Measurements from ENCODE around the gene NBEA. TPM values are rescaled to one million over a fixed set of nuclear protein-coding genes. Genes with fewer than 3 reads are reported as not detected.

NBEA gene
- total RNA-seq, 1 experiment from 2014 or later, result 4.1 TPM

GRCh38 chr13:35046587-35046986, 104.5 kb downstream of the NBEA start:
- no TSS peak for BruUV-seq (replicated peaks)
- Histone ChIP-seq H3K4me2 (ENCODE audit: low read length) (no peak overlapping the region), H3K4me3 (replicated peaks in 1 of 2; ENCODE audit: low read depth in 1 of 2, low read length in 2 of 2) (no peak overlapping the region), H4K20me1 (ENCODE audit: insufficient read depth) (no peaks in the 10 kb centered on the region), H3K9me2 (ENCODE audit: insufficient read depth) (no peaks in the 10 kb centered on the region), H2AFZ (ENCODE audit: low read depth, low read length, poor library complexity, severe bottlenecking) (no peak overlapping the region), H3K79me2 (ENCODE audit: insufficient read depth, low read length) (no peaks in the 10 kb centered on the region), H3K9ac (ENCODE audit: low read length) (no peak overlapping the region), H3K27ac (ENCODE audit: low read depth, low read length) (no peak overlapping the region), H3K27me3 (ENCODE audit: insufficient read depth, low read length) (no peaks in the 10 kb centered on the region), H3K4me1 (ENCODE audit: control insufficient read depth in 1 of 2, insufficient read depth in 2 of 2, low read length in 2 of 2) (no peaks in the 10 kb centered on the region), H3K9me3 (ENCODE audit: control insufficient read depth in 1 of 2, insufficient read depth in 1 of 2, low read depth in 1 of 2, low read length in 2 of 2) (no peaks in the 10 kb centered on the region), H3K36me3 (ENCODE audit: control insufficient read depth in 1 of 2, insufficient read depth in 2 of 2, low read length in 2 of 2) (no peaks in the 10 kb centered on the region)
- POLR2A ChIA-PET, result no interaction called here
- no peak for DNase-seq (ENCODE audit: low read depth, low spot score)
- RAD21 ChIA-PET (ENCODE audit: low non-redundant PET in 1 of 2, low total read pairs in 2 of 2, uncharacterized antibody in 2 of 2, unreplicated experiment in 2 of 2), result no interaction called here
- CTCF ChIA-PET, result no interaction called here
- ATAC-seq, result no peak
- intact Hi-C loops (cut with micrococcal nuclease), result no loop called here
- TF ChIP-seq ZNF274 (IDR thresholded peaks at IDR 0.05; ENCODE audit: low read depth, low read length), result no peak
- no peak for TF ChIP-seq SIN3A (IDR thresholded peaks at IDR 0.05; ENCODE audit: low read depth)
- no peak for TF ChIP-seq MAX (IDR thresholded peaks at IDR 0.05)
- TF ChIP-seq FOSL1 (IDR thresholded peaks at IDR 0.05; ENCODE audit: low read depth), result no peak
- TF ChIP-seq EZH2phosphoT487 (IDR thresholded peaks at IDR 0.05; ENCODE audit: borderline replicate concordance), result no peak
- TF ChIP-seq, protein P1, sequence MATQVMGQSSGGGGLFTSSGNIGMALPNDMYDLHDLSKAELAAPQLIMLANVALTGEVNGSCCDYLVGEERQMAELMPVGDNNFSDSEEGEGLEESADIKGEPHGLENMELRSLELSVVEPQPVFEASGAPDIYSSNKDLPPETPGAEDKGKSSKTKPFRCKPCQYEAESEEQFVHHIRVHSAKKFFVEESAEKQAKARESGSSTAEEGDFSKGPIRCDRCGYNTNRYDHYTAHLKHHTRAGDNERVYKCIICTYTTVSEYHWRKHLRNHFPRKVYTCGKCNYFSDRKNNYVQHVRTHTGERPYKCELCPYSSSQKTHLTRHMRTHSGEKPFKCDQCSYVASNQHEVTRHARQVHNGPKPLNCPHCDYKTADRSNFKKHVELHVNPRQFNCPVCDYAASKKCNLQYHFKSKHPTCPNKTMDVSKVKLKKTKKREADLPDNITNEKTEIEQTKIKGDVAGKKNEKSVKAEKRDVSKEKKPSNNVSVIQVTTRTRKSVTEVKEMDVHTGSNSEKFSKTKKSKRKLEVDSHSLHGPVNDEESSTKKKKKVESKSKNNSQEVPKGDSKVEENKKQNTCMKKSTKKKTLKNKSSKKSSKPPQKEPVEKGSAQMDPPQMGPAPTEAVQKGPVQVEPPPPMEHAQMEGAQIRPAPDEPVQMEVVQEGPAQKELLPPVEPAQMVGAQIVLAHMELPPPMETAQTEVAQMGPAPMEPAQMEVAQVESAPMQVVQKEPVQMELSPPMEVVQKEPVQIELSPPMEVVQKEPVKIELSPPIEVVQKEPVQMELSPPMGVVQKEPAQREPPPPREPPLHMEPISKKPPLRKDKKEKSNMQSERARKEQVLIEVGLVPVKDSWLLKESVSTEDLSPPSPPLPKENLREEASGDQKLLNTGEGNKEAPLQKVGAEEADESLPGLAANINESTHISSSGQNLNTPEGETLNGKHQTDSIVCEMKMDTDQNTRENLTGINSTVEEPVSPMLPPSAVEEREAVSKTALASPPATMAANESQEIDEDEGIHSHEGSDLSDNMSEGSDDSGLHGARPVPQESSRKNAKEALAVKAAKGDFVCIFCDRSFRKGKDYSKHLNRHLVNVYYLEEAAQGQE (IDR thresholded peaks at IDR 0.05; ENCODE audit: low read depth), result no peak
- TF ChIP-seq CBX3 (IDR thresholded peaks at IDR 0.05; ENCODE audit: low read depth), result no peak
- no peak for TF ChIP-seq JUND (IDR thresholded peaks at IDR 0.05)
- TF ChIP-seq YY1 (IDR thresholded peaks at IDR 0.05; ENCODE audit: extremely low read depth, insufficient replicate concordance, low read depth, low read length), result no peak
- TF ChIP-seq CTCF (IDR thresholded peaks at IDR 0.05 in 2 of 3, conservative IDR thresholded peaks at IDR 0.05 in 1 of 3; ENCODE audit: borderline replicate concordance in 1 of 3, insufficient read depth in 1 of 3, low read depth in 2 of 3, low read length in 2 of 3), result no peak
- TF ChIP-seq SRF (IDR thresholded peaks at IDR 0.05; ENCODE audit: low read depth), result no peak
